HG03039 (cell line): ENCODE measurements around the gene C1orf198.
"Not testable (repeated sequence)": the region's sequence is repeated elsewhere in the genome, so short reads cannot be mapped to it uniquely, and the experiment has no call there.

Experiments
- ATAC-seq: cut with Tn5 transposase; IDR thresholded peaks from one replicate; pipeline ENCODE4 v1.9.1; 2021; ENCODE audit warnings: mild to moderate bottlenecking, moderate library complexity; ENCODE audit not compliant: unreplicated experiment

Gene C1orf198

GRCh38 chr1:230861489-230861888, 6.8 kb downstream of the C1orf198 start:
- ATAC-seq: no peak

DNA sequence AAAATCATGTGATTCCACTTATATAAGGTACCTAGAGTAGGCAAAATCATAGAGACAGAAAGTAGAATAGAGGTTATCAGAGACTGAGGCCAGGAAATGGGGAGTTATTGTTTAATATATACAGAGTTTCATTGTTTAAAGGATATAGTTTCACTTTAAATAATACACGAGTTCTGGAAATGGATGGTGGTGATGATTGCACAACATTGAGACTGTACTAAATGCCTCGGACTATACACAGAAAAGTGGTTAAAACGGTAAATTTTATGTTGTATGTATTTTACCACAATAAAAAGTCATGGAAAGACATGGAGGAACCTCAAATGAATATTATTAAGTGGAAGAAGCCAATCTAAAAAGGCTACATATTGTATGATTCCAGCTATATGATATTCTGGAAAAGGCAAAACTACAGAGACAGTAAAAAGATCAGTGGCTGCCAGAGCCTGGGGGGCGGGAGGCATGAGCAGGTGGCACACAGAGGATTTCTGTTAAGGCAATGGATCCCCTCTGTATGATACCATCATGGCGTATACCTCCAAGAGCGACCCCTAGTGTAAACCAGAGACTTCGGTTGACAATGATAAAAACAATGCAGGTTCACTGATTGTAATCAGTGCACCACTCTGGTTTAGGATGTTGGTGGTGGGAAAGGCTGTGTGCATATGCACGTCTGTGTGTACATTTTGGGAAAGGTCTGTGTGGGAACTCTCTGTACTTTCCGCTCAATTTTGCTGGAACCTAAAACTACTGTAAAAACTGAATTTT, 7.5 kb downstream of the C1orf198 start:
- ATAC-seq: no peak

DNA sequence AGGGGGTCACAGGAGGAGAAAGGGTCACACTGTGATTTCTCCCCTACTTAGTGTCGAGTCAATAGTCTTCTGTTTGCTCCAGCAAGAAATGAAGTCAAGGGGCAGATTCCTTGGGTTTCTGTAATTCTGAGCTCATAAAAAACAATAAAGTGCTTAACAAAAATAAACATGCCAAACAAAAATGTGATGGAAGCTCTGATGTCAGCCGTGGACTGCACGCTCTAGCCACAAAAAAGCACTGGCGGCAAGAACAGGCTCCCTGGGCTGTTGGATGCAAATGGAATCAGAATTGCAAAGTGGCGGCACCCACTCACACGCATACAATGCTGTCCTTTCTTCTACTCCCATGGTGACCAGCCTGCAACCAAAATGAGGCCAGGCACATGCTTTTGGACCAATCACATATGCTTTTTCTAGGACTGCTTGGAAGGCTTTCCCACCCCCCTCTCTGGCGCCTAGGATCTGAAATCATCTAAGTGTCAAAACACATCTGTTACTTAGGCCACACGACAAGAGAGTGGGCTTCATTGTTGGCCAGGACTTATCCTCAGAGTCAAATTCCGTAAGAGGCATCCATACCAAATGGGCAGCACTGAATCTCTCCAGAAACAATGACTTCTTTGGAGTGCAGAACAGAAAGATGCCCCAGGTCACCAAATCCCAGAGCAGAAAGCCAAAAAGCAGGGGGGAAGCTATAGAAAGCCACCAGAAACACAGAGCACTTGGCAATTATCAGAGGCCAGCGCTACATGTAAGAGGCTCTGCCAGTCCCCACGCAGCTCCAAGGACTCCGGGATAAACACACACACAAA, 9.2 kb downstream of the C1orf198 start:
- no peak for ATAC-seq

- no peak for ATAC-seq
Measured at GRCh38 chr1:230858236-230858820, 10.0 kb downstream of the C1orf198 start.

DNA sequence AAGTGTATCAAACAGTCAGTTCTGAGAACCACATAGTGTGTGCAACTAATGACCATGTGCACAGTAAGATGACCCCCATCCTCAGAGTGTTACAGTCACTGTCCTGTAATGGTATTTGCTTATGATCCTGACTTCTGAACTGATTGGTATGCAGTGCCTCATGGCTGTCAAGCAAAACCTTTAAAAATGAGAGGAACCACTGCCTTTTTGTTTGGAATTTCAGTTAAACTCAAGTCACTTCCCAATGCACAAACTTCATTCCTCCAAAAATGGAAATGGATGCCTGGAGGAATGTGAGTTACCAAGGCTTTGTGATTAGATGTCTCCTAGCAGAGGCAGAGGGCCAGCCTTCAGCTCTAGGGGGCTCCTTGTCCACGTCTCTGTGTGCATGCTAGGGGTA, 10.5 kb downstream of the C1orf198 start:
- ATAC-seq: no peak

GRCh38 chr1:230857077-230857476, 11.2 kb downstream of the C1orf198 start:
- no peak for ATAC-seq

- no peak for ATAC-seq
Measured at GRCh38 chr1:230855886-230856285, 12.4 kb downstream of the C1orf198 start.

DNA sequence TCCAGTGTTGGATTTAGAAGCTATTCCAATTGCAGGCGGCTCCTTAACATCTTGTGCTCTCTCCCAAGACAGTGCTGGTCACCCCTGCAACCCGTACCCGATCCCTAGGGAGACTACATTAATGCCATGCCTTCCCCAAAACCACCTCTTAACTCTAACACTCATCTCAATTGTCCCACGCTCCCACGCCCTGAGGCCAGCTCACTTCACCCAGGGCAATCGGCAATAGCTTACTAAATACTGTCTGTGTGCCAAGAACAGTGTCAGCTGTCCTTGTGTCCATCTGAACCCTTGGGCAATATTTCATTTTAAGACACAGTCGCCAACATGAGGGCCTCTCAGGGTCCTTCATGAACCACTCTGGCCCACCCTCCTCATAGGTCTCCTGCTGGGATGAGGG, 13.9 kb downstream of the C1orf198 start:
- no peak for ATAC-seq

DNA sequence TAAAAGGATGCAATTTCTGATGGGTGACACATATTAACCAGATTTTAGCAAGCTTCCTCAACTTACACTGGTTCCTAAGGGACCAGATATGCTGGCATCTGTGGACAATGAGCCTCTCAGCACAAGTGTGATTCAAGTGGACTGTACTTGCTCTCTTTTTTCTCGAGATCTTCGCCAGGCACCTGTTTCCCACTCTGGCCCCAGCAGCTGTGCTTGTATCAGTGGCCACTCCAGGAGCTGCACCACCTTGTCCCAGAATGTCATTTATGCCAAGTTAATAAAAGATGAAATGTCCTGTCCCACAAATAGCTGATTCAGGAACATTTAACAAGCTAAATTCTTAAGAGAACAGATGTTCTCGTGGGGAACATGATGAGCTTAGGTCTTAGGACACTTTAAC, 14.6 kb downstream of the C1orf198 start:
- no peak for ATAC-seq

DNA sequence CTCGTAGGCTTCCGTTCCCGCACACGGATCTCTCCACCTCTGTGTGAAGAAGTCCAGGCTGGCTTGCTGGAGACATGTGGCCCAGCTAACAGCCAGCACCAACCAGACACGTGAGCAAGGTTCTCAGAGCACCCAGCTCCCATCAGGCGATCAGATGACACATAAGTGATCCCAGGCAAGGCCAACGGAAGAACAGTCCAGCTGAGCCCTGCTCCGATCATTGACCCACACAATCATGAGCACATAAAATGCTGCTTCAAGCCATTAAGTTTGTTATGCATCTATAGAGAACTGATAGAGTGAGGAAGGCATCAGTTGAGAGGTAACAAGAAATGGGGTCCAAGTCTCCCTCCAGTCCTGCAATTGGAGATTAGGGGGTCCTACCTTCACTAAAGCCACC, 15.4 kb downstream of the C1orf198 start:
- ATAC-seq: no peak

- no peak for ATAC-seq
Measured at GRCh38 chr1:230851291-230851691, 17.0 kb downstream of the C1orf198 start.

DNA sequence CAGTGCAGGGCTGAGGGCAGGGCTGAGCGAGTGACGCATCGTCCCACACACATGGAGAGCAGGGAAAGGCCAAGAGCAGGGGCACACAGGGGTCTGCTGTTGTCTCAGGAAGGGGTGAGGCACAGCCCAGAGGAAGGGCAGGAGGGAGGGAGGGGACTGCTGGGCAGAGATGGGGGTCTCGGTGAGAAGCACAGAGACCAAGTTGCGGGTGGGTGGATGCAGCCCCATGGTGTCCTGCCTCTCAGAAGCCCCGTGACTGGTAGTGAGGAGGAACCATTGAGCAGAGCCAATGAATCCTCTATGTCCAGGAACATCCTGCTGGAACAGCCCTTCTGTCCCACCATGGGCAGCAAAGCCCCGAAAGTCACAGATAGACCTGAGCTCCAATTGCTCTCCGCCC, 17.8 kb downstream of the C1orf198 start:
- ATAC-seq: no peak

DNA sequence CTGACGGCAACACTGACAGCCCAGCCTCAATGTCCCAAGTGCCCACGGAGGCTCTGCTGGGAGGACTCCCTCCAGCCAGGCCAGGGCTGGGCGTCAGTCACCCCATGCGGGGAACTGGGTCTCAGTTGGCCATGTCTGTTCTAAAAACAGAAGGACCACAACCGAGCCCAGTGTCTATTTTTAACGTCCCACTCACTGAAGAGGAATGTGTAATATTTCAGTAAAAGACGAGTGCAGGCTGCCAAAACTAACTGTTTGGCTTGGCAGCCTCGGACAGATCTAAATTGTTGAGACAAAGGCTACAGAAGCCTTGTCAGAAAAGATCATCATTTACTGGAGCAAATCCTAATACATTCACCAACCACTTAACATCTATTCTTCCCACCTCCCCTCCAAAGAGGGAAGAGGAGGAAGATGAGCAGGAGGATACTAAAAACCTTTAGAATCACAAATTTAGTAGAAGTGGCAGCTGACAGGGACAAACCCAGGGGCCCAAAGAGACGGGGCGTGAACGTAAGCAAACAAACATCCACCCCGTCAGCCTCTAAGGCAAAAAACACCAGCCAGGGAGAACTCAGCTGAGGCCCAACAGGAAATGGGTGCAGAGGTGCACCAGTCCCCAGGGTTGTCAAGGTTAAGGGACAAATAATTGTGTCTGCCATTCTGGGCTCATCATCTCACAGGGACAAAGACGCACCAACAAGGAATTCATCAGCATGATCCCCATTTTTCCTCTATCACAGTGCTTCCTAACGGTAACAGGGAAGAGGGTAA, 18.7 kb downstream of the C1orf198 start:
- ATAC-seq: no peak

- ATAC-seq: no peak
Measured at GRCh38 chr1:230848235-230848634, 20.1 kb downstream of the C1orf198 start.

GRCh38 chr1:230845184-230845583, 23.1 kb downstream of the C1orf198 start:
- ATAC-seq: not testable (repeated sequence)

GRCh38 chr1:230844561-230844960, 23.8 kb downstream of the C1orf198 start:
- no peak for ATAC-seq

- no peak for ATAC-seq
Measured at GRCh38 chr1:230843503-230844309, 24.6 kb downstream of the C1orf198 start.

DNA sequence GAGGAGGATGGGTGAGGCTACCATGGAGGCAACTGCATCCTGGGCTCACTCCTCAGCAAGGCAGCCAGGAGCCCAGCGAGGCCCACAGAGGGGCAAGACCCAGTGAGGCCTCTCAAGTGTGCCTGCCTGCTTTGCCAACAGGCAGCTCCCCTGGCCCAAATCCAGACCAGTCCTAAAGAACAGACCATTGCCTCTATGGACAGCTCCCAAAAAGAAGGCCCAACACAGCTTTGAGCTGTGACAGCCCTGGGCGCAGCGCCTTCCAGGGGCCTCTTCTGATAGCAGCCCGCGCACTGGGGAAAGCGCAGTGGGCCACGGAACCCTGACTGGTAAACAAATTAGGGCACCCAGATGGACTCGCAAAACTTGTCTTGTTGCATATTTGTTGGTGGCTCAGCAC, 25.5 kb downstream of the C1orf198 start:
- no peak for ATAC-seq

DNA sequence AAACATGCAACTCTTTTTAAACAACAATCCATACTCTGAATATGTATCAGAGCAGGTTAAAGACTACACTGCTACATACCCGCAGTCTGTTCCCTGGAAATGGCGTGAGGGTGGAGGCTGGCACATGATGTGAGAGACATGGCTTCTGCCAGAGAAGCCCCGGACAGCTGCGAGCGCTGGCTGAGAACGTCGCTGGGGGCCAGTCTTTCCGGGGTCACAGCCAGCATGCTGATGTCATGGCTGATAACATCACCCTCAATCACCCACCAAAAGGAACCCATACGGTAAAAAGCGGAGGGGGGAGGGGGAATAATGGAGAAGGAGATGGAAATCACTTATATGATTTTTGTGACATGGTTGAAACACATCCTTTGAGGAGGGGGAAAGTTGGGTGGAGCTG, 29.1 kb downstream of the C1orf198 start:
- no peak for ATAC-seq

DNA sequence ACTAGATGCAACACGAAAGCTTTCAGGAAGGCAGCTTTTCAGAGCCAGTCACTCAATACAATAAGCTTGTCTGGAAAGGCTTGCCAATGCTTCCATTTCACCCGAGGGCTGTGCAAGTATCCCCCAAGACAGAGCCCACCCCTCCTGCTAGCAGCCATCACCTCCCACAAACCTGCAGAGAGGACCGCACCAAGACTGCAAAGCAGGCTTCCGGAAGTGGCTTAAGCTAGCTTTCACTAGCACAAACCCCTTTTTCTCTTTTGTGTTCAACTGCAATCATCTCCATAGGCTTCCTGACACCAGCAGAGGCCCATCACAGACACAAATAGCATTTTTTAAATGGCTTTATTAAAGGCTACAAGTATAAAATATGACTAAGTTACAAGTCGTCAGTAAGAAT, 31.5 kb downstream of the C1orf198 start:
- no peak for ATAC-seq
